Measurements from ENCODE around the gene MACROH2A1.

DNA sequence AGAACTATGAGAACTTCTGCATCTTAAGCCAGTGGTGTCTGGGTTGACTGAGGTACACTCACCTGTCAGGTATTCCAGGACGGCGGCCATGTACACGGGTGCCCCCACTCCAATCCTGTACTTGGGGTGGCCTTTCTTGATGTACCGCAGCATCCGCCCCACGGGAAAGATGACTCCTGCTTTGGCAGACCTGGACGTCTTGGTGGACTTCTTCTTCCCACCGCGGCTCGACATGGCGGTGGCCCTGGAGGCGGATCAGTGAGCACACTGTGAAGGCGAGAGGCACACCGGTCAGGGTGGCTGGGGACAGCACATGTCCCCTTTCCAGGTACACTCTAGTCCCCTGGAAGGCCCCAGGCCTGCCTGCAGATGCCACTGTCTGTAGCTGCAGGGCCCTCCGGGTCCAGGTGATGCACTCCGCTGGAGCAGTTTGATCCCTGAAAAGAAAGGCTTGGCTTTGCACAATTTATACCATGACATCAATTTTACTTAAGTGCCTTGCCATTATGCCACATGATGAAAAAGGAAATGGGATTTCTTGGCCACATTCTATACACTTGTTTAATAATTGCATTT, 10.1 kb downstream of the MACROH2A1 start:
- TF ChIP-seq, protein P1, sequence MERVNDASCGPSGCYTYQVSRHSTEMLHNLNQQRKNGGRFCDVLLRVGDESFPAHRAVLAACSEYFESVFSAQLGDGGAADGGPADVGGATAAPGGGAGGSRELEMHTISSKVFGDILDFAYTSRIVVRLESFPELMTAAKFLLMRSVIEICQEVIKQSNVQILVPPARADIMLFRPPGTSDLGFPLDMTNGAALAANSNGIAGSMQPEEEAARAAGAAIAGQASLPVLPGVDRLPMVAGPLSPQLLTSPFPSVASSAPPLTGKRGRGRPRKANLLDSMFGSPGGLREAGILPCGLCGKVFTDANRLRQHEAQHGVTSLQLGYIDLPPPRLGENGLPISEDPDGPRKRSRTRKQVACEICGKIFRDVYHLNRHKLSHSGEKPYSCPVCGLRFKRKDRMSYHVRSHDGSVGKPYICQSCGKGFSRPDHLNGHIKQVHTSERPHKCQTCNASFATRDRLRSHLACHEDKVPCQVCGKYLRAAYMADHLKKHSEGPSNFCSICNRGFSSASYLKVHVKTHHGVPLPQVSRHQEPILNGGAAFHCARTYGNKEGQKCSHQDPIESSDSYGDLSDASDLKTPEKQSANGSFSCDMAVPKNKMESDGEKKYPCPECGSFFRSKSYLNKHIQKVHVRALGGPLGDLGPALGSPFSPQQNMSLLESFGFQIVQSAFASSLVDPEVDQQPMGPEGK (CRISPR knock-in tag; IDR thresholded peaks at IDR 0.05; ENCODE audit: borderline replicate concordance) = no peak
- TF ChIP-seq CREB5 (CRISPR knock-in tag; IDR thresholded peaks at IDR 0.05; ENCODE audit: low read depth) = no peak
- no peak for TF ChIP-seq ISL1 (CRISPR knock-in tag; IDR thresholded peaks at IDR 0.05)
- TF ChIP-seq ZNF70 (CRISPR knock-in tag; IDR thresholded peaks at IDR 0.05) = no peak

All from SK-N-SH treated with all-trans-retinoic acid at 6 μM for 48 hours (cell line).